WERI-Rb-1 (cell line): ENCODE measurements around the gene ADM.

Experiments used
- DNase-seq: peaks from one replicate; pipeline ENCODE4 v3.0.0-alpha.2; 2020
- H3K27ac ChIP-seq: fragments of 250-450 bp; sonication (Bioruptor Pico); 2 replicates; pipeline ENCODE4 v1.5.1; 2020; ENCODE audit warnings: mild to moderate bottlenecking, moderate library complexity
- H3K27me3 ChIP-seq: fragments of 250-450 bp; sonication (Bioruptor Pico); 2 replicates; pipeline ENCODE4 v1.5.1; 2021; ENCODE audit warnings: mild to moderate bottlenecking, low read depth, moderate library complexity; ENCODE audit not compliant: insufficient read depth, severe bottlenecking
- H3K36me3 ChIP-seq: fragments of 250-450 bp; sonication (Bioruptor Pico); 2 replicates; pipeline ENCODE4 v1.5.1; 2020; ENCODE audit warnings: mild to moderate bottlenecking, moderate library complexity
- H3K4me3 ChIP-seq: 2 replicates; pipeline ENCODE4 v1.5.1; 2011; ENCODE audit warnings: low read depth, mild to moderate bottlenecking, control low read depth, low read length
- H3K9me3 ChIP-seq: fragments of 250-450 bp; sonication (Bioruptor Pico); 2 replicates; pipeline ENCODE4 v1.5.1; 2021; ENCODE audit warnings: mild to moderate bottlenecking, moderate library complexity; ENCODE audit not compliant: severe bottlenecking
- CTCF ChIP-seq: IDR thresholded peaks from 2 replicates; pipeline ENCODE4 v1.5.1; 2011; ENCODE audit warnings: low read depth, mild to moderate bottlenecking, control low read depth, inconsistent platforms, low read length

The ADM gene

DNA sequence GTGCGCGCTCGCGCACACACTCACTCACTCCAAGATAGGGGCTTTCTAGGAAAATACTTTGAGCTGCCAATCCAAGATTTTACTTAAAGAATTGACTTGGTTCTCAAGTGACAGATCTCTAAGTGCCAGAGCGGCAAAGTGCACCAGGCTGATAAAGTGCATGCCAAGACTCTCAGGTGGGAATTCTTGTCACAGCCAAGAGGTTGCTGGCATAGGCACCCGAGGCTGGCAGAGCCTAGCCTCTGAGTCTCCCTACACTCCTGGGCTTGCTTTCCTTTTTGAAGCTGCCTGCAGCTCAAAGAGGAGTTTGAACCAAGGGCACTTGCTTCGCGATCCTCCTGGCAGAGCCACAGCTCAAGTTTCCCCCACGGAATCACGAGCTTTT, 2.5 kb upstream of the ADM start:
- TF ChIP-seq CTCF, result no peak
- DNase-seq, result no peak
- H3K4me3 ChIP-seq, result peak overlapping the region; percentile 42
- no peak overlapping the region for H3K27ac ChIP-seq
- peaks cover 22% of the 10 kb centered on the region for H3K27me3 ChIP-seq
- no peaks in the 10 kb centered on the region for H3K9me3 ChIP-seq
- no peaks in the 10 kb centered on the region for H3K36me3 ChIP-seq

DNA sequence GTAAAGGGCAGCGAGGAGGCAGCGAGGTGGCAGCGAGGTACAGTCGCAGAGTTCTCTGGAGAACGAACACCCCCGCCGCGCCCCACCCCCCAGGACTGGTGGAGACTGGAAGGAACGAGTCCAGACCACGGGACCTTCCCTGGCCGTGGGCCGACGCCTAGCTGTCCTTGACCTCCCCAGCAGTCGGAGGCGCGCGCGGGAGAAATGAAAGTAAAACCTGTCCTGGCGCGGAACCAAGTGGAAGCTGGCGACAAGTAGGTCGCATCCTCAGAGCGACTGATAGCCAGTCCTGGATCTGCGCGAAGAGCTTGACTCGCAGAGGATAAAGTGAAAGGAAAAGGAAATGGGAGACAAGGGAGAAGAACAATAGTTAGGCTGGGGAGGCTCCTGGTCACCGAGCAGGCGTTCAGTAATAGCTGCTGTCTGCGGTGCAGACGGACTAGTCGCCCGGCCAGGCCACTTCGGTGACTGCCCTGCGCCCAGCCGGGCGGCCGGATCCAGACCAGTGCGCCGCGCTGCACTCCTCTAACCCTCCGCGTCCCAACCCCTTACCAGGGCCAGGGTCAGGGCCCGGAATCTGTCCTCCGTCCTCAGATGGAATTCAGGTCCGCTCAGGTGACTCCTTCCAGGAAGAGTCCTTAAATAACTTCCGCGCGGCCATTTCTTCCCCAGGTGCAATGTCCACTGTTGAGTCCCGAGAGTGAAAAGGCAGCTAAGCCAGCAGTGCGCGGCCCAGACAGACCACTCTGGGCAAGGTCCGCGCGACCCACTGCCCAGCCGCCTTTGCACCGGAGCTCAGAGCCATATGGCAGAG, 1.9 kb upstream of the ADM start:
- H3K9me3 ChIP-seq, result no peaks in the 10 kb centered on the region
- peaks cover 24% of the 10 kb centered on the region for H3K27me3 ChIP-seq
- peak; percentile 60 for DNase-seq
- no peak overlapping the region; the same call in 1 of the 2 replicates for H3K27ac ChIP-seq
- peak overlapping the region; percentile 42 for H3K4me3 ChIP-seq
- no peak for TF ChIP-seq CTCF
- no peaks in the 10 kb centered on the region for H3K36me3 ChIP-seq

- H3K27me3 ChIP-seq, result peaks cover 29% of the 10 kb centered on the region
- DNase-seq, result peak; percentile 25
Measured at GRCh38 chr11:10303558-10304363, 1.1 kb upstream of the ADM start.

DNA sequence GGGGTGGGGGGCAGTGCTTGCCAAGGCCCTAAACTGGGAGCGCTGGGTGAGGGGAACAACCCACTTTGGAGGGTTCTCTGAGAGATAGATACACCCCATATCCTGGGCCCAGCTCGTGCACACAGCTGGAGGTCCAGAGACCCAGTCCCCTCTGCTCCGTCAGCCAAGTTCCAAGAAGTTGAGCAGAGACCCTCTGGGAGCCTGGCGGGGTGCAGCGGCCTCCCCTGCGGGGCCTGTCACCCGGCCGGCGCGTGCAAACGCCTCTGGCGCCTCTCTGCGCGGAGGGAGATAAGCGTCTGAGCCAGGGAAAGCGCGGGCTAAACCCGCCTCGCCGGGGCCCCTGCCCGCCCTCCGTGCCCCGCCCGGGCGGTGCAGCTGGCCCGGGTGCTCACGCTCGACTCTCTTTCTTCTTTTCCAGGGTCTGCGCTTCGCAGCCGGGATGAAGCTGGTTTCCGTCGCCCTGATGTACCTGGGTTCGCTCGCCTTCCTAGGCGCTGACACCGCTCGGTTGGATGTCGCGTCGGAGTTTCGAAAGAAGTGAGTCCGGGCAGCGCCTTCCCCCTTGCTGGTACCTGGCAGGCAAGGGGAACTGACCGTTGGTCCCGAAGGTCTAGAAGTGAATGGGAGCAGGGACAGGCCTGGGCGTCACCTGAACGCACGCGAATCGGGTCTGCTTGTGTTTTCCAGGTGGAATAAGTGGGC, 540 bp downstream of the ADM start:
- H3K36me3 ChIP-seq, result no peaks in the 10 kb centered on the region
- H3K27ac ChIP-seq, result peak overlapping the region; percentile 27; the same call in 1 of the 2 replicates
- H3K9me3 ChIP-seq, result no peaks in the 10 kb centered on the region
- DNase-seq, result peak; percentile 52
- H3K4me3 ChIP-seq, result peak overlapping the region; percentile 42
- TF ChIP-seq CTCF, result no peak
- H3K27me3 ChIP-seq, result peaks cover 29% of the 10 kb centered on the region

More at GRCh38 chr11:10303558-10304363, 1.1 kb upstream of the ADM start:
- no peak for TF ChIP-seq CTCF
- Histone ChIP-seq H3K36me3 (no peaks in the 10 kb centered on the region), H3K9me3 (no peaks in the 10 kb centered on the region), H3K4me3 (peak overlapping the region; percentile 42), H3K27ac (no peak overlapping the region; the same call in 1 of the 2 replicates)

GRCh38 chr11:10305964-10306918, 1.4 kb downstream of the ADM start:
- no peaks in the 10 kb centered on the region for H3K9me3 ChIP-seq
- H3K4me3 ChIP-seq, result peak overlapping the region; percentile 42
- no peak overlapping the region for H3K27ac ChIP-seq
- no peak for DNase-seq
- no peak for TF ChIP-seq CTCF
- H3K27me3 ChIP-seq, result peaks cover 29% of the 10 kb centered on the region
- no peaks in the 10 kb centered on the region for H3K36me3 ChIP-seq
